Endothelial cell of umbilical vein (primary cell): ENCODE data around the gene RAI1. TPM values are rescaled to one million over a fixed set of nuclear protein-coding genes. Genes with fewer than 3 reads are reported as not detected.

Source experiments
- BruUV-seq: library from RNA; stranded (reverse); fragments of 400-500 nt; replicated peaks from 2 replicates; lab custom pipeline; 2021; lab: Mats Ljungman, UMichigan
- CTCF ChIA-PET: fragments of 300-600, 350-600 bp; sonication (Branson Sonifier 250); formaldehyde crosslinking; loops from one replicate; lab custom pipeline; 2021; ENCODE audit warnings: antibody characterized with exemption, inconsistent platforms; lab: Charles Lee
- POLR2A ChIA-PET: fragments of 300-600, 350-600 bp; sonication (Branson Sonifier 250); formaldehyde crosslinking; loops from one replicate; lab custom pipeline; 2021; ENCODE audit warnings: antibody characterized with exemption, inconsistent platforms; lab: Charles Lee
- DNase-seq: peaks from one replicate; pipeline ENCODE4 v3.0.0-alpha.2; 2011; ENCODE audit warnings: low read depth, low spot score
- FAIRE-seq: peaks from 2 replicates; lab custom pipeline; 2011; peaks lifted over from hg19 to GRCh38; lab: Jason Lieb, UNC
- H2AFZ ChIP-seq: 2 replicates; pipeline ENCODE4 v1.6.0; 2012; ENCODE audit warnings: low read depth, low read length, control low read depth, inconsistent platforms
- H3K27ac ChIP-seq: 2 replicates; pipeline ENCODE4 v1.5.1; 2011; ENCODE audit warnings: low read depth, mild to moderate bottlenecking, control low read depth, low read length, moderate library complexity; ENCODE audit not compliant: insufficient read depth
- H3K27me3 ChIP-seq, 2 experiments: 2 replicates each; pipeline versions ENCODE4 v1.6.0 to v1.6.1; 2011; ENCODE audit warnings: low read length in 2 of 2, mixed read lengths in 1 of 2; ENCODE audit not compliant: control insufficient read depth in 2 of 2, insufficient read depth in 2 of 2
- H3K36me3 ChIP-seq, 2 experiments: 2 replicates in 1 of 2; 3 replicates in 1 of 2; pipeline ENCODE4 v1.5.1; 2011; ENCODE audit warnings: low read length in 2 of 2, mild to moderate bottlenecking in 1 of 2, moderate library complexity in 1 of 2; ENCODE audit not compliant: control insufficient read depth in 2 of 2, insufficient read depth in 2 of 2; ENCODE audit errors: extremely low read depth in 1 of 2
- H3K4me1 ChIP-seq: 3 replicates; pipeline ENCODE4 v1.5.1; 2011; ENCODE audit warnings: mild to moderate bottlenecking, low read length; ENCODE audit not compliant: control insufficient read depth, insufficient read depth; ENCODE audit errors: extremely low read depth
- H3K4me2 ChIP-seq: 2 replicates; pipeline ENCODE4 v1.6.1; 2011; ENCODE audit warnings: low read length, control low read depth, mixed read lengths; ENCODE audit not compliant: insufficient read depth
- H3K4me3 ChIP-seq, 3 experiments: fragments of 200-600 bp in 1 of 3; sonication (generic), shearing (Covaris generic) in 1 of 3; replicated peaks in 1 of 3; 2 replicates each; pipeline ENCODE4 v1.5.1; 2011 to 2016; ENCODE audit warnings: control low read depth in 3 of 3, low read length in 3 of 3, mild to moderate bottlenecking in 2 of 3, inconsistent platforms in 1 of 3, low read depth in 1 of 3, moderate library complexity in 1 of 3; ENCODE audit not compliant: insufficient read depth in 1 of 3
- H3K79me2 ChIP-seq: 2 replicates; pipeline ENCODE4 v1.6.0; 2012; ENCODE audit warnings: low read length, inconsistent platforms; ENCODE audit not compliant: control insufficient read depth, insufficient read depth
- H3K9ac ChIP-seq: replicated peaks from 2 replicates; pipeline ENCODE3; 2011; ENCODE audit warnings: low read length, control low read depth; ENCODE audit not compliant: insufficient read depth; ENCODE audit errors: extremely low read depth
- H3K9me1 ChIP-seq: replicated peaks from 3 replicates; pipeline ENCODE4 v1.6.0; 2011; ENCODE audit warnings: mild to moderate bottlenecking, low read length; ENCODE audit not compliant: control insufficient read depth, insufficient read depth; ENCODE audit errors: extremely low read depth
- H3K9me3 ChIP-seq: replicated peaks from 2 replicates; pipeline ENCODE4 v1.5.1; 2012; ENCODE audit warnings: low read length, inconsistent platforms; ENCODE audit not compliant: control insufficient read depth, insufficient read depth
- H4K20me1 ChIP-seq: replicated peaks from 2 replicates; pipeline ENCODE3; 2011; ENCODE audit warnings: mild to moderate bottlenecking, low read length; ENCODE audit not compliant: control insufficient read depth, insufficient read depth; ENCODE audit errors: extremely low read depth
- CTCF ChIP-seq, 2 donors: IDR thresholded peaks; 1 replicate in 1 of 2; 2 replicates in 1 of 2; pipeline ENCODE4 v1.5.1; 2011; ENCODE audit warnings: low read length in 2 of 2, mild to moderate bottlenecking in 2 of 2, moderate library complexity in 2 of 2, control low read depth in 1 of 2, inconsistent platforms in 1 of 2, low read depth in 1 of 2; ENCODE audit not compliant: insufficient read depth in 1 of 2; ENCODE audit errors: extremely low read depth in 1 of 2
- EZH2 ChIP-seq: IDR thresholded peaks from 2 replicates; pipeline ENCODE4 v1.6.1; 2012; ENCODE audit warnings: borderline replicate concordance, low read depth, mild to moderate bottlenecking, moderate library complexity, low read length, inconsistent platforms; ENCODE audit not compliant: severe bottlenecking
- FOS ChIP-seq: IDR thresholded peaks from 2 replicates; pipeline ENCODE4 v1.6.1; 2011; ENCODE audit warnings: mild to moderate bottlenecking, low read length, moderate library complexity, borderline replicate concordance; ENCODE audit not compliant: insufficient read depth
- GATA2 ChIP-seq: IDR thresholded peaks from 2 replicates; pipeline ENCODE4 v1.7.0; 2011; ENCODE audit warnings: low read depth, mild to moderate bottlenecking, moderate library complexity, mixed read lengths, low read length; ENCODE audit not compliant: insufficient read length, insufficient read depth
- JUN ChIP-seq: IDR thresholded peaks from 2 replicates; pipeline ENCODE4 v1.6.1; 2011; ENCODE audit warnings: borderline replicate concordance, low read depth; ENCODE audit not compliant: insufficient read length, insufficient read depth
- MAX ChIP-seq: IDR thresholded peaks from 2 replicates; pipeline ENCODE4 v1.6.1; 2011; ENCODE audit not compliant: insufficient read depth, insufficient read length
- MYC ChIP-seq: IDR thresholded peaks from one replicate; pipeline ENCODE4 v1.6.1; 2011; ENCODE audit warnings: mild to moderate bottlenecking, low read depth, low read length
- POLR2A ChIP-seq: IDR thresholded peaks from 2 replicates; pipeline ENCODE4 v1.6.1; 2012; ENCODE audit warnings: low read depth, mild to moderate bottlenecking, control low read depth, low read length
- POLR2AphosphoS5 ChIP-seq: IDR thresholded peaks from 2 replicates; pipeline ENCODE4 v1.6.1; 2012; ENCODE audit warnings: low read depth, mild to moderate bottlenecking, control low read depth, low read length, moderate library complexity; ENCODE audit not compliant: insufficient read depth
- dilution Hi-C: fragments of 300-500 bp; cut with MboI; formaldehyde crosslinking; loops from one replicate; pipeline ENCODE4 v1.15.0; 2019; ENCODE audit warnings: low sequenced_read_pairs; ENCODE audit not compliant: extremely low pct_ligation_motif_present
- intact Hi-C: fragments of 100-400 bp; cut with micrococcal nuclease; formaldehyde crosslinking; loops from one replicate; pipeline ENCODE4 v1.10.0; 2022
- polyA plus RNA-seq, 4 experiments: library from polyadenylated mRNA; depleted of rRNA in 3 of 4; stranded (reverse) in 3 of 4; unstranded in 1 of 4; fragments of >200 nt; gene quantifications; 2 replicates each; pipeline versions ENCODE4 v1.2.1 to v1.2.3, GENCODE V29; 2011 to 2012; ENCODE audit warnings: missing spikeins in 1 of 4
- total RNA-seq: library from RNA; stranded (reverse); gene quantifications from 2 replicates; pipeline ENCODE4 v1.2.3, GENCODE V29; 2021

RAI1 gene
- total and polyA plus RNA-seq, 2 donors (not counting 3 experiments of a cell fraction or from before 2014, with no cell fraction given), result 7.8 to 43.3 TPM

GRCh38 chr17:17730250-17730935, 49.1 kb downstream of the RAI1 start:
- H3K9me1 ChIP-seq, result no peaks in the 10 kb centered on the region
- no peaks in the 10 kb centered on the region for H4K20me1 ChIP-seq
- ChIA-PET CTCF (interaction anchor here (2.4 kb wide), 1 partner anchor 9 kb away, joined by 7 read pairs; no protein-coding TSS in a partner anchor), POLR2A (no interaction called here)
- BruUV-seq, result no TSS peak
- intact Hi-C loops, result loop anchor here (5.0 kb wide), 1 partner anchor 187 kb away; no protein-coding TSS in a partner anchor
- no peak for FAIRE-seq
- H3K4me1 ChIP-seq, result peaks cover 21% of the 10 kb centered on the region
- H3K79me2 ChIP-seq, result peaks cover 62% of the 10 kb centered on the region
- no peaks in the 10 kb centered on the region for H3K36me3 ChIP-seq
- no peak overlapping the region for H3K27ac ChIP-seq
- H3K9ac ChIP-seq, result no peak overlapping the region
- no peak overlapping the region for H3K4me3 ChIP-seq
- no peaks in the 10 kb centered on the region for H3K9me3 ChIP-seq
- H3K4me2 ChIP-seq, result no peak overlapping the region
- no peaks in the 10 kb centered on the region for H3K27me3 ChIP-seq
- no peak overlapping the region for H2AFZ ChIP-seq
- DNase-seq, result no peak
- TF ChIP-seq CTCF (IDR thresholded peaks at IDR 0.05; ENCODE audit: extremely low read depth in 1 of 2, insufficient read depth in 1 of 2, low read depth in 1 of 2, low read length in 2 of 2) (no peak), POLR2A (no peak), POLR2AphosphoS5 (no peak), GATA2 (no peak), FOS (no peak), MYC (no peak), MAX (no peak), EZH2 (no peak), JUN (no peak)
- dilution Hi-C loops, result no loop called here
